DND-41 (cell line): ENCODE data around the gene TSHZ2.

Experiments
- ATAC-seq: fragments of 200-7000 bp; cut with Tn5 transposase; 3 replicates; pipeline ENCODE4 v1.9.1; 2021; ENCODE audit warnings: low read depth; ENCODE audit not compliant: insufficient read depth
- DNase-seq: peaks from one replicate; pipeline ENCODE4 v3.0.0-alpha.2; 2020
- H2AFZ ChIP-seq: 2 replicates; pipeline ENCODE4 v1.6.0; 2012; ENCODE audit warnings: low read depth, low read length
- H3K27ac ChIP-seq: 2 replicates; pipeline ENCODE4 v1.5.1; 2012; ENCODE audit warnings: low read length, inconsistent platforms
- H3K27me3 ChIP-seq: fragments of 200-600 bp; sonication (generic); 2 replicates; pipeline ENCODE4 v1.6.0; 2012; ENCODE audit warnings: low read length, mild to moderate bottlenecking, inconsistent platforms; ENCODE audit not compliant: insufficient read depth, poor library complexity
- H3K36me3 ChIP-seq: 2 replicates; pipeline ENCODE4 v1.5.1; 2012; ENCODE audit warnings: low read length, inconsistent platforms; ENCODE audit not compliant: insufficient read depth
- H3K4me1 ChIP-seq: 2 replicates; pipeline ENCODE4 v1.5.1; 2012; ENCODE audit warnings: mild to moderate bottlenecking, low read length; ENCODE audit not compliant: insufficient read depth
- H3K4me2 ChIP-seq: 2 replicates; pipeline ENCODE4 v1.6.0; 2012; ENCODE audit warnings: mild to moderate bottlenecking, moderate library complexity, low read length, inconsistent platforms; ENCODE audit not compliant: insufficient read depth
- H3K4me3 ChIP-seq, 2 experiments: fragments of 200-600 bp in 1 of 2; shearing (Covaris generic) in 1 of 2; 2 replicates each; pipeline ENCODE4 v1.5.1; 2012 to 2016; ENCODE audit warnings: inconsistent platforms in 2 of 2, low read length in 2 of 2, mild to moderate bottlenecking in 2 of 2, low read depth in 1 of 2, moderate library complexity in 1 of 2
- H3K79me2 ChIP-seq: 2 replicates; pipeline ENCODE4 v1.6.0; 2012; ENCODE audit warnings: low read length, inconsistent platforms; ENCODE audit not compliant: insufficient read depth
- H3K9ac ChIP-seq: 2 replicates; pipeline ENCODE4 v1.6.0; 2012; ENCODE audit warnings: low read depth, mild to moderate bottlenecking, inconsistent platforms, low read length, moderate library complexity
- H3K9me3 ChIP-seq: 2 replicates; pipeline ENCODE4 v1.5.1; 2012; ENCODE audit warnings: low read length, moderate library complexity, mild to moderate bottlenecking, inconsistent platforms; ENCODE audit not compliant: insufficient read depth, severe bottlenecking
- H4K20me1 ChIP-seq: 2 replicates; pipeline ENCODE4 v1.6.0; 2012; ENCODE audit warnings: low read length; ENCODE audit not compliant: insufficient read depth
- CTCF ChIP-seq: IDR thresholded peaks from 2 replicates; pipeline ENCODE4 v1.5.1; 2012; ENCODE audit warnings: borderline replicate concordance, low read length, moderate library complexity, mild to moderate bottlenecking; ENCODE audit not compliant: poor library complexity, severe bottlenecking; ENCODE audit errors: extremely low read depth
- EZH2 ChIP-seq: IDR thresholded peaks from 3 replicates; pipeline ENCODE4 v1.6.1; 2012; ENCODE audit warnings: borderline replicate concordance, low read depth, mild to moderate bottlenecking, moderate library complexity, low read length, inconsistent platforms; ENCODE audit not compliant: severe bottlenecking

The TSHZ2 gene

GRCh38 chr20:53296451-53297153 lies 324.4 kb downstream of the TSHZ2 start:
- no peaks in the 10 kb centered on the region for H3K36me3 ChIP-seq
- H3K9ac ChIP-seq: no peak overlapping the region
- no peak overlapping the region for H2AFZ ChIP-seq
- H3K4me1 ChIP-seq: no peaks in the 10 kb centered on the region
- no peak overlapping the region for H3K27ac ChIP-seq
- no peak overlapping the region for H3K4me3 ChIP-seq
- H3K9me3 ChIP-seq: no peaks in the 10 kb centered on the region
- DNase-seq (no peak), ATAC-seq (no peak)
- H4K20me1 ChIP-seq: no peaks in the 10 kb centered on the region
- H3K4me2 ChIP-seq: no peak overlapping the region
- no peak for TF ChIP-seq CTCF
- no peak for TF ChIP-seq EZH2
- H3K27me3 ChIP-seq: peaks cover 48% of the 10 kb centered on the region
- H3K79me2 ChIP-seq: no peaks in the 10 kb centered on the region

- Histone ChIP-seq H3K9ac (no peak overlapping the region), H4K20me1 (no peaks in the 10 kb centered on the region), H3K27ac (no peak overlapping the region), H3K9me3 (no peaks in the 10 kb centered on the region), H3K4me1 (no peaks in the 10 kb centered on the region), H3K4me3 (no peak overlapping the region), H3K79me2 (no peaks in the 10 kb centered on the region), H2AFZ (no peak overlapping the region), H3K4me2 (no peak overlapping the region), H3K27me3 (peaks cover 48% of the 10 kb centered on the region), H3K36me3 (no peaks in the 10 kb centered on the region)
- no peak for TF ChIP-seq CTCF
- TF ChIP-seq EZH2: no peak
- DNase-seq (no peak), ATAC-seq (no peak)
Measured at GRCh38 chr20:53297154-53297529, 325.0 kb downstream of the TSHZ2 start.

- H3K36me3 ChIP-seq: no peaks in the 10 kb centered on the region
- H3K27ac ChIP-seq: no peak overlapping the region
- no peaks in the 10 kb centered on the region for H3K4me1 ChIP-seq
- no peaks in the 10 kb centered on the region for H4K20me1 ChIP-seq
- ATAC-seq (no peak), DNase-seq (no peak)
- H2AFZ ChIP-seq: no peak overlapping the region
- H3K27me3 ChIP-seq: peaks cover 57% of the 10 kb centered on the region
- no peak overlapping the region for H3K4me2 ChIP-seq
- no peaks in the 10 kb centered on the region for H3K79me2 ChIP-seq
- no peak overlapping the region for H3K9ac ChIP-seq
- no peak for TF ChIP-seq EZH2
- no peak for TF ChIP-seq CTCF
- H3K4me3 ChIP-seq: no peak overlapping the region
- no peaks in the 10 kb centered on the region for H3K9me3 ChIP-seq
Measured at GRCh38 chr20:53298260-53298659, 326.1 kb downstream of the TSHZ2 start.

- DNase-seq (no peak), ATAC-seq (no peak)
- Histone ChIP-seq H3K4me1 (no peaks in the 10 kb centered on the region), H2AFZ (no peak overlapping the region), H3K4me3 (no peak overlapping the region), H3K9ac (no peak overlapping the region), H3K27ac (no peak overlapping the region), H3K36me3 (no peaks in the 10 kb centered on the region), H3K79me2 (no peaks in the 10 kb centered on the region), H3K9me3 (no peaks in the 10 kb centered on the region), H3K4me2 (no peak overlapping the region), H3K27me3 (peaks cover 56% of the 10 kb centered on the region), H4K20me1 (no peaks in the 10 kb centered on the region)
- TF ChIP-seq EZH2 (no peak), CTCF (no peak)
Measured at GRCh38 chr20:53298911-53299310, 326.8 kb downstream of the TSHZ2 start.
